ENCODE data around the gene TFF1.

Gene TFF1

DNA sequence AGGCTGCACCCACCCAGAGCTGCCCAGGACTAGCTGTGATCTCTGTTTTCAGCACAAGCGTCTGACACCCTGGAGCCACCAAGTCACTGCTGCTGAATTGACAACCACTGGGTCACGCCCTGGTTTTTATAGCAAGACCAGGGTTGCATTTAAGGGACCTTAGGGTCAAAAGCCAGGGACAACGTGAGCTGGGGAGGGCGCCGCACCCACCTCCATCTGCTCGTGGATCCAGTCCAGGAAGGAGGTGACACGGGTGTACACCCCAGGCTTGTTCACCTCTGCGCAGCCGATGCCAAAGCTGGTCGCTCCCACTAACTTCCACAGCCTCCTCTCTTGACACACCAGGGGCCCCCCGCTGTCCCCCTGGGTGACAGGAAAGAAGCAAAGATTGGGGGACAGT is 9.2 kb upstream of the TFF1 start:
- Histone ChIP-seq H3K4me3 (replicated peaks; ENCODE audit: insufficient read depth, low read length) (no peak overlapping the region), H3K27ac (replicated peaks) (no peak overlapping the region), H3K27me3 (ENCODE audit: insufficient read depth, poor library complexity, severe bottlenecking) (no peaks in the 10 kb centered on the region)
- TF ChIP-seq, protein P1, sequence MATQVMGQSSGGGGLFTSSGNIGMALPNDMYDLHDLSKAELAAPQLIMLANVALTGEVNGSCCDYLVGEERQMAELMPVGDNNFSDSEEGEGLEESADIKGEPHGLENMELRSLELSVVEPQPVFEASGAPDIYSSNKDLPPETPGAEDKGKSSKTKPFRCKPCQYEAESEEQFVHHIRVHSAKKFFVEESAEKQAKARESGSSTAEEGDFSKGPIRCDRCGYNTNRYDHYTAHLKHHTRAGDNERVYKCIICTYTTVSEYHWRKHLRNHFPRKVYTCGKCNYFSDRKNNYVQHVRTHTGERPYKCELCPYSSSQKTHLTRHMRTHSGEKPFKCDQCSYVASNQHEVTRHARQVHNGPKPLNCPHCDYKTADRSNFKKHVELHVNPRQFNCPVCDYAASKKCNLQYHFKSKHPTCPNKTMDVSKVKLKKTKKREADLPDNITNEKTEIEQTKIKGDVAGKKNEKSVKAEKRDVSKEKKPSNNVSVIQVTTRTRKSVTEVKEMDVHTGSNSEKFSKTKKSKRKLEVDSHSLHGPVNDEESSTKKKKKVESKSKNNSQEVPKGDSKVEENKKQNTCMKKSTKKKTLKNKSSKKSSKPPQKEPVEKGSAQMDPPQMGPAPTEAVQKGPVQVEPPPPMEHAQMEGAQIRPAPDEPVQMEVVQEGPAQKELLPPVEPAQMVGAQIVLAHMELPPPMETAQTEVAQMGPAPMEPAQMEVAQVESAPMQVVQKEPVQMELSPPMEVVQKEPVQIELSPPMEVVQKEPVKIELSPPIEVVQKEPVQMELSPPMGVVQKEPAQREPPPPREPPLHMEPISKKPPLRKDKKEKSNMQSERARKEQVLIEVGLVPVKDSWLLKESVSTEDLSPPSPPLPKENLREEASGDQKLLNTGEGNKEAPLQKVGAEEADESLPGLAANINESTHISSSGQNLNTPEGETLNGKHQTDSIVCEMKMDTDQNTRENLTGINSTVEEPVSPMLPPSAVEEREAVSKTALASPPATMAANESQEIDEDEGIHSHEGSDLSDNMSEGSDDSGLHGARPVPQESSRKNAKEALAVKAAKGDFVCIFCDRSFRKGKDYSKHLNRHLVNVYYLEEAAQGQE (IDR thresholded peaks at IDR 0.05; ENCODE audit: insufficient replicate concordance, low read depth), result no peak
- TF ChIP-seq SPI1 (IDR thresholded peaks at IDR 0.05; ENCODE audit: borderline replicate concordance, low read depth) (no peak), POLR2AphosphoS5 (IDR thresholded peaks at IDR 0.05; ENCODE audit: low read depth) (no peak), GABPA (IDR thresholded peaks at IDR 0.05; ENCODE audit: low read depth) (no peak)
- TF ChIP-seq, protein P2, sequence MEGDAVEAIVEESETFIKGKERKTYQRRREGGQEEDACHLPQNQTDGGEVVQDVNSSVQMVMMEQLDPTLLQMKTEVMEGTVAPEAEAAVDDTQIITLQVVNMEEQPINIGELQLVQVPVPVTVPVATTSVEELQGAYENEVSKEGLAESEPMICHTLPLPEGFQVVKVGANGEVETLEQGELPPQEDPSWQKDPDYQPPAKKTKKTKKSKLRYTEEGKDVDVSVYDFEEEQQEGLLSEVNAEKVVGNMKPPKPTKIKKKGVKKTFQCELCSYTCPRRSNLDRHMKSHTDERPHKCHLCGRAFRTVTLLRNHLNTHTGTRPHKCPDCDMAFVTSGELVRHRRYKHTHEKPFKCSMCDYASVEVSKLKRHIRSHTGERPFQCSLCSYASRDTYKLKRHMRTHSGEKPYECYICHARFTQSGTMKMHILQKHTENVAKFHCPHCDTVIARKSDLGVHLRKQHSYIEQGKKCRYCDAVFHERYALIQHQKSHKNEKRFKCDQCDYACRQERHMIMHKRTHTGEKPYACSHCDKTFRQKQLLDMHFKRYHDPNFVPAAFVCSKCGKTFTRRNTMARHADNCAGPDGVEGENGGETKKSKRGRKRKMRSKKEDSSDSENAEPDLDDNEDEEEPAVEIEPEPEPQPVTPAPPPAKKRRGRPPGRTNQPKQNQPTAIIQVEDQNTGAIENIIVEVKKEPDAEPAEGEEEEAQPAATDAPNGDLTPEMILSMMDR (IDR thresholded peaks at IDR 0.05; ENCODE audit: insufficient read depth, low read length), result no peak
- no peak for DNase-seq (ENCODE audit: low read depth in 1 of 2, low spot score in 1 of 2)

DNA sequence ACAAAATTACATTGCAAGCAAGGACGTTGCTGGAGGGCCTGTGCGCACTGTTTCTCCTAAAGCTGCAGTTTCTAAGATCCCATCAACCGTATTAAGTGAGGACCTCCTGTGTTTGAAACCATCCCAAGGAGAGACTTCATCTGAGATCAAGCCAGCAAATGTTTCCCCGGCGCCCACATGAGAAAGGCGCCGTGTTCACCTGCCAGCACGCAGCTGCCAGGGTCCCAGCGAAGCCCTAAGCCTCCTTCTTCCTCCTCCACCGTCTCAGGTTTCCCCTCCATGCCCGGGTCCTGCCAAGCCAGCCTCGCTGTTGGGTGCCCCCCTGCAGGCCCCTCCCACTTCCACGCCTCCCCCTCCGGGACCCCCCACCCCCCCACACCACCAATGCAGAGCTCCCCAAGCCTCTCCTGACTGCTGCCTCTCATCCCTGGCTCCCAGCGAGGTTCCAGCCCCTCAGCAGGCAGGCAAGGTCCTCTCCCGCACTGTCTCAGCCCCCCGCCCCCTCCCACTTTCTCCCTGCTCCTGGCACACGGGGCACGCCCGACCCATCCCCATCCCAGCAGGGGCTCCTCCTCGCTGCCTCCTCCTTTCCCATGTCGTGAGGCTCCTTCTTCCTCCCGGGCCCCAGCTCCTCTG is 8.6 kb upstream of the TFF1 start:
- DNase-seq (ENCODE audit: low read depth in 1 of 2, low spot score in 1 of 2), result no peak
- no peaks in the 10 kb centered on the region for H3K27me3 ChIP-seq (ENCODE audit: insufficient read depth, poor library complexity, severe bottlenecking)

DNA sequence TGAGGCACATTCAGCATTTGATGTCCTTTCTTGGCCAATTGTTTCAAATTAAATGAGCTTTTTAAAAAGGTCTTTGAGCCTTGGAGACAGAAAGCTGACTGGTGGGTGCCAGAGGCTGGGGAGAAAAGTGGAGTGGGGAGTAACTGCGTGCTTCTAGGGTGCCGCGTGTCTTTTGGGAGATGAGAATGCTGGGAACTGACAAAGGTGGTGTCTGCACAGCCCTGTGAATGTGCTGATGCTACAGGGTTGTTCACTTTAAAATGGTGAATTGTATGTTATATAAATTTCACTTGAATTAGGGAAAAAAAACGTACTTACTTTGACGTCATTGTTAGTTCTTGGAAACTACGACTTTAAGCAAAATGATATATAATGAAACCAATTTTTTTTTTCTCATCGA is 8.1 kb upstream of the TFF1 start:
- H3K4me3 ChIP-seq (replicated peaks; ENCODE audit: insufficient read depth, low read length), result no peak overlapping the region
- H3K27ac ChIP-seq (replicated peaks), result no peak overlapping the region
- DNase-seq (ENCODE audit: low read depth in 1 of 2, low spot score in 1 of 2), result no peak
- no peaks in the 10 kb centered on the region for H3K27me3 ChIP-seq (ENCODE audit: insufficient read depth, poor library complexity, severe bottlenecking)
- no peak for TF ChIP-seq GABPA (IDR thresholded peaks at IDR 0.05; ENCODE audit: low read depth)
- TF ChIP-seq, protein P2 (IDR thresholded peaks at IDR 0.05; ENCODE audit: insufficient read depth, low read length), result no peak
- TF ChIP-seq SPI1 (IDR thresholded peaks at IDR 0.05; ENCODE audit: borderline replicate concordance, low read depth), result no peak
- TF ChIP-seq, protein P1 (IDR thresholded peaks at IDR 0.05; ENCODE audit: insufficient replicate concordance, low read depth), result no peak
- no peak for TF ChIP-seq POLR2AphosphoS5 (IDR thresholded peaks at IDR 0.05; ENCODE audit: low read depth)

More for the DNA sequence above, 8.6 kb upstream of the TFF1 start:
- Histone ChIP-seq H3K27ac (replicated peaks) (no peak overlapping the region), H3K4me3 (replicated peaks; ENCODE audit: insufficient read depth, low read length) (no peak overlapping the region)
- TF ChIP-seq, protein P2 (IDR thresholded peaks at IDR 0.05; ENCODE audit: insufficient read depth, low read length), result no peak
- TF ChIP-seq SPI1 (IDR thresholded peaks at IDR 0.05; ENCODE audit: borderline replicate concordance, low read depth) (no peak), POLR2AphosphoS5 (IDR thresholded peaks at IDR 0.05; ENCODE audit: low read depth) (no peak), GABPA (IDR thresholded peaks at IDR 0.05; ENCODE audit: low read depth) (no peak)
- TF ChIP-seq, protein P1 (IDR thresholded peaks at IDR 0.05; ENCODE audit: insufficient replicate concordance, low read depth), result no peak

All from HL-60 (cell line).